HG02759 (cell line): Measurements from ENCODE around the gene CTNNA1.
"Not testable (repeated sequence)": the region's sequence is repeated elsewhere in the genome, so short reads cannot be mapped to it uniquely, and the experiment has no call there.

ENCODE experiments used
- ATAC-seq: cut with Tn5 transposase; IDR thresholded peaks from one replicate; pipeline ENCODE4 v1.9.1; 2021; ENCODE audit warnings: mild to moderate bottlenecking, moderate library complexity; ENCODE audit not compliant: unreplicated experiment

Gene CTNNA1

GRCh38 chr5:138805096-138805495, 51.9 kb downstream of the CTNNA1 start:
- no peak for ATAC-seq

GRCh38 chr5:138807182-138807581, 54.0 kb downstream of the CTNNA1 start:
- no peak for ATAC-seq

- ATAC-seq = no peak
Observed at GRCh38 chr5:138809391-138809790, 56.2 kb downstream of the CTNNA1 start.

- ATAC-seq = not testable (repeated sequence)
Observed at GRCh38 chr5:138810861-138811260, 57.6 kb downstream of the CTNNA1 start.

GRCh38 chr5:138815529-138815928, 62.3 kb downstream of the CTNNA1 start:
- ATAC-seq = no peak

GRCh38 chr5:138817241-138817640, 64.0 kb downstream of the CTNNA1 start:
- ATAC-seq = no peak

GRCh38 chr5:138819081-138819480, 65.9 kb downstream of the CTNNA1 start:
- ATAC-seq = no peak

- ATAC-seq = no peak
Observed at GRCh38 chr5:138820695-138821094, 67.5 kb downstream of the CTNNA1 start.

GRCh38 chr5:138824516-138824915, 71.3 kb downstream of the CTNNA1 start:
- ATAC-seq = no peak

GRCh38 chr5:138824924-138825863, 72.0 kb downstream of the CTNNA1 start:
- no peak for ATAC-seq

- ATAC-seq = no peak
Observed at GRCh38 chr5:138828556-138828955, 75.3 kb downstream of the CTNNA1 start.

GRCh38 chr5:138829341-138829740, 76.1 kb downstream of the CTNNA1 start:
- no peak for ATAC-seq

GRCh38 chr5:138831703-138832102, 78.5 kb downstream of the CTNNA1 start:
- no peak for ATAC-seq

- ATAC-seq = no peak
Observed at GRCh38 chr5:138832218-138832617, 79.0 kb downstream of the CTNNA1 start.

- ATAC-seq = no peak
Observed at GRCh38 chr5:138833080-138833479, 79.9 kb downstream of the CTNNA1 start.

- ATAC-seq = no peak
Observed at GRCh38 chr5:138833726-138834480, 80.7 kb downstream of the CTNNA1 start.

GRCh38 chr5:138834853-138835252, 81.6 kb downstream of the CTNNA1 start:
- not testable (repeated sequence) for ATAC-seq

GRCh38 chr5:138837160-138837559, 83.9 kb downstream of the CTNNA1 start:
- no peak for ATAC-seq

GRCh38 chr5:138840103-138840502, 86.9 kb downstream of the CTNNA1 start:
- no peak for ATAC-seq

GRCh38 chr5:138841531-138841930, 88.3 kb downstream of the CTNNA1 start:
- ATAC-seq = no peak

GRCh38 chr5:138843316-138844124, 90.3 kb downstream of the CTNNA1 start:
- ATAC-seq = no peak
